H1 (cell line): ENCODE data around the gene IFTAP. TPM values are rescaled to one million over a fixed set of nuclear protein-coding genes. Genes with fewer than 3 reads are reported as not detected.

ENCODE experiments used
- CTCF ChIA-PET: fragments of 300-600 bp; sonication (Branson Sonifier 250); formaldehyde crosslinking; loops from one replicate; lab custom pipeline; 2021; ENCODE audit not compliant: partially characterized antibody; lab: Charles Lee
- POLR2A ChIA-PET: fragments of 300-600 bp; sonication (Branson Sonifier 250); formaldehyde crosslinking; loops from one replicate; lab custom pipeline; 2021; ENCODE audit warnings: inconsistent platforms; ENCODE audit not compliant: partially characterized antibody; lab: Charles Lee
- DNase-seq, 2 experiments: peaks; one replicate each; pipeline versions ENCODE4 v3.0.0 to v3.0.0-alpha.2; 2010 to 2022; ENCODE audit warnings: low spot score in 2 of 2, low read depth in 1 of 2, mixed read lengths in 1 of 2
- FAIRE-seq: peaks from 2 replicates; lab custom pipeline; 2011; peaks lifted over from hg19 to GRCh38; lab: Jason Lieb, UNC
- H2AFZ ChIP-seq: 2 replicates; pipeline ENCODE4 v1.8.1; 2012; ENCODE audit warnings: low read length, inconsistent platforms
- H2AK5ac ChIP-seq: 2 replicates; pipeline ENCODE4 v1.6.1; 2013; ENCODE audit warnings: low read depth, low read length
- H2BK120ac ChIP-seq: replicated peaks from 2 replicates; pipeline ENCODE3; 2013; ENCODE audit warnings: low read depth, low read length, inconsistent platforms
- H2BK12ac ChIP-seq: 2 replicates; pipeline ENCODE4 v1.6.1; 2013; ENCODE audit warnings: low read depth, low read length
- H2BK15ac ChIP-seq: 2 replicates; pipeline ENCODE4 v1.6.1; 2013; ENCODE audit warnings: low read length
- H2BK20ac ChIP-seq: 2 replicates; pipeline ENCODE4 v1.6.1; 2013; ENCODE audit warnings: low read length
- H2BK5ac ChIP-seq: 2 replicates; pipeline ENCODE4 v1.6.1; 2013; ENCODE audit warnings: low read depth, low read length
- H3K14ac ChIP-seq: 2 replicates; pipeline ENCODE4 v1.6.1; 2013; ENCODE audit warnings: inconsistent platforms; ENCODE audit not compliant: insufficient read length
- H3K18ac ChIP-seq: 2 replicates; pipeline ENCODE4 v1.6.1; 2013; ENCODE audit warnings: low read length; ENCODE audit errors: extremely low read depth
- H3K23ac ChIP-seq: 2 replicates; pipeline ENCODE4 v1.6.1; 2013; ENCODE audit warnings: inconsistent platforms; ENCODE audit not compliant: insufficient read length
- H3K23me2 ChIP-seq: 2 replicates; pipeline ENCODE4 v1.6.1; 2013; ENCODE audit warnings: low read depth, low read length
- H3K27ac ChIP-seq: 2 replicates; pipeline ENCODE4 v1.6.1; 2011; ENCODE audit warnings: low read depth, low read length, inconsistent platforms
- H3K27me3 ChIP-seq, 4 experiments: replicated peaks in 1 of 4; 1 replicate in 1 of 4; 2 replicates in 3 of 4; pipeline versions ENCODE4 v1.6.1 to v1.8.1; 2011 to 2013; ENCODE audit warnings: low read length in 3 of 4, mild to moderate bottlenecking in 3 of 4, inconsistent platforms in 2 of 4, mixed read lengths in 2 of 4, moderate library complexity in 1 of 4; ENCODE audit not compliant: control insufficient read depth in 3 of 4, insufficient read depth in 3 of 4; ENCODE audit errors: extremely low read depth in 1 of 4
- H3K36me3 ChIP-seq, 4 experiments: 2 replicates each; pipeline versions ENCODE4 v1.6.1 to v1.8.1; 2011 to 2013; ENCODE audit warnings: mild to moderate bottlenecking in 4 of 4, low read length in 3 of 4, moderate library complexity in 2 of 4, control low read depth in 1 of 4, inconsistent platforms in 1 of 4; ENCODE audit not compliant: insufficient read depth in 4 of 4, control insufficient read depth in 2 of 4
- H3K4ac ChIP-seq: replicated peaks from 2 replicates; pipeline ENCODE3; 2013; ENCODE audit warnings: low read length, low read depth, mixed read lengths, inconsistent platforms; ENCODE audit not compliant: insufficient read length
- H3K4me1 ChIP-seq, 4 experiments: replicated peaks in 1 of 4; 1 replicate in 1 of 4; 2 replicates in 3 of 4; pipeline versions ENCODE4 v1.6.1 to v1.8.1; 2011 to 2013; ENCODE audit warnings: low read length in 3 of 4, inconsistent platforms in 2 of 4, mixed read lengths in 1 of 4; ENCODE audit not compliant: insufficient read depth in 4 of 4, control insufficient read depth in 3 of 4
- H3K4me2 ChIP-seq, 2 experiments: 2 replicates each; pipeline versions ENCODE4 v1.6.1 to v1.8.1; 2011 to 2013; ENCODE audit warnings: low read depth in 2 of 2, low read length in 2 of 2, control low read depth in 1 of 2, inconsistent platforms in 1 of 2, mild to moderate bottlenecking in 1 of 2; ENCODE audit not compliant: insufficient read depth in 1 of 2
- H3K4me3 ChIP-seq, 4 experiments: fragments of 200-600, 300-600 bp in 1 of 4; sonication (generic), shearing (Covaris generic), sonication (Bioruptor Twin) in 1 of 4; 2 replicates each; pipeline versions ENCODE4 v1.5.1 to v1.8.1; 2011 to 2016; ENCODE audit warnings: low read length in 4 of 4, low read depth in 3 of 4, control low read depth in 2 of 4, inconsistent platforms in 2 of 4, mild to moderate bottlenecking in 2 of 4, mixed read lengths in 1 of 4, moderate library complexity in 1 of 4; ENCODE audit not compliant: insufficient read depth in 2 of 4; ENCODE audit errors: extremely low read depth in 1 of 4
- H3K56ac ChIP-seq: replicated peaks from 2 replicates; pipeline ENCODE3; 2013; ENCODE audit warnings: low read depth, mild to moderate bottlenecking, mixed read lengths, low read length, inconsistent platforms; ENCODE audit not compliant: insufficient read length
- H3K79me1 ChIP-seq: 2 replicates; pipeline ENCODE4 v1.6.1; 2013; ENCODE audit warnings: low read depth, low read length, control low read depth
- H3K79me2 ChIP-seq, 2 experiments: 2 replicates each; pipeline versions ENCODE4 v1.6.1 to v1.8.1; 2012 to 2013; ENCODE audit warnings: low read length in 2 of 2, mild to moderate bottlenecking in 2 of 2, inconsistent platforms in 1 of 2; ENCODE audit not compliant: insufficient read depth in 2 of 2, control insufficient read depth in 1 of 2
- H3K9ac ChIP-seq, 4 experiments: replicated peaks in 1 of 4; 1 replicate in 1 of 4; 2 replicates in 3 of 4; pipeline versions ENCODE4 v1.6.1 to v1.8.1; 2011 to 2013; ENCODE audit warnings: low read depth in 3 of 4, low read length in 3 of 4, control low read depth in 2 of 4, mild to moderate bottlenecking in 2 of 4, moderate library complexity in 2 of 4, inconsistent platforms in 1 of 4; ENCODE audit errors: extremely low read depth in 1 of 4
- H3K9me3 ChIP-seq, 2 experiments: 2 replicates each; pipeline versions ENCODE4 v1.6.1 to v1.8.1; 2012 to 2013; ENCODE audit warnings: mild to moderate bottlenecking in 2 of 2, moderate library complexity in 2 of 2, control low read depth in 1 of 2, inconsistent platforms in 1 of 2, low read depth in 1 of 2, low read length in 1 of 2, mixed read lengths in 1 of 2; ENCODE audit not compliant: insufficient read depth in 2 of 2
- H4K20me1 ChIP-seq, 2 experiments: replicated peaks in 1 of 2; 2 replicates each; pipeline versions ENCODE3 to v1.8.1; 2011 to 2013; ENCODE audit warnings: inconsistent platforms in 2 of 2, low read length in 2 of 2, mild to moderate bottlenecking in 1 of 2; ENCODE audit not compliant: insufficient read depth in 2 of 2, control insufficient read depth in 1 of 2
- H4K5ac ChIP-seq: 2 replicates; pipeline ENCODE4 v1.6.1; 2013; ENCODE audit warnings: low read length, low read depth, mixed read lengths, inconsistent platforms; ENCODE audit not compliant: insufficient read length
- H4K8ac ChIP-seq: 2 replicates; pipeline ENCODE4 v1.8.0; 2013; ENCODE audit warnings: mild to moderate bottlenecking, moderate library complexity, low read length, inconsistent platforms; ENCODE audit not compliant: insufficient read depth; ENCODE audit errors: extremely low read depth
- H4K91ac ChIP-seq: replicated peaks from 2 replicates; pipeline ENCODE3; 2013; ENCODE audit warnings: low read length, mixed read lengths, inconsistent platforms; ENCODE audit not compliant: insufficient read length
- JUN ChIP-seq: IDR thresholded peaks from 2 replicates; pipeline ENCODE4 v1.6.1; 2011; ENCODE audit warnings: low read depth, mild to moderate bottlenecking, improper control_type of control experiment, low read length
- KDM4A ChIP-seq: IDR thresholded peaks from one replicate; pipeline ENCODE4 v1.7.1; 2012; ENCODE audit warnings: low read depth, mild to moderate bottlenecking, moderate library complexity, low read length, inconsistent platforms; ENCODE audit not compliant: severe bottlenecking
- PHF8 ChIP-seq: fragments of 200-600 bp; sonication (generic); conservative IDR thresholded peaks from 2 replicates; pipeline ENCODE4 v1.7.1; 2012; ENCODE audit warnings: low read depth, mild to moderate bottlenecking, inconsistent platforms, low read length, moderate library complexity
- POLR2AphosphoS5 ChIP-seq: IDR thresholded peaks from 2 replicates; pipeline ENCODE4 v1.6.1; 2011; ENCODE audit warnings: low read depth, low read length
- RAD21 ChIP-seq, 2 experiments: IDR thresholded peaks in 1 of 2; conservative IDR thresholded peaks in 1 of 2; 2 replicates each; pipeline ENCODE4 v1.6.1; 2011; ENCODE audit warnings: low read depth in 2 of 2, low read length in 2 of 2, improper control_type of control experiment in 1 of 2, inconsistent platforms in 1 of 2, mild to moderate bottlenecking in 1 of 2, moderate library complexity in 1 of 2
- RXRA ChIP-seq: IDR thresholded peaks from 2 replicates; pipeline ENCODE4 v1.6.1; 2011; ENCODE audit warnings: low read depth, mild to moderate bottlenecking, low read length, moderate library complexity; ENCODE audit not compliant: insufficient read depth
- SAP30 ChIP-seq: fragments of 300-600 bp; sonication (generic); IDR thresholded peaks from 2 replicates; pipeline ENCODE4 v1.7.1; 2012; ENCODE audit warnings: low read length, moderate library complexity, mild to moderate bottlenecking, inconsistent platforms; ENCODE audit not compliant: insufficient read depth, insufficient replicate concordance
- SP2 ChIP-seq: IDR thresholded peaks from 2 replicates; pipeline ENCODE4 v1.6.1; 2012; ENCODE audit warnings: mild to moderate bottlenecking, low read length, inconsistent platforms
- SP4 ChIP-seq: IDR thresholded peaks from 2 replicates; pipeline ENCODE4 v1.6.1; 2012; ENCODE audit warnings: low read length, inconsistent platforms
- TAF7 ChIP-seq: optimal IDR thresholded peaks from 2 replicates; pipeline ENCODE3; 2011; ENCODE audit warnings: low read depth, mild to moderate bottlenecking, inconsistent platforms, low read length, moderate library complexity, borderline replicate concordance
- TBP ChIP-seq: IDR thresholded peaks from 2 replicates; pipeline ENCODE4 v1.6.1; 2011; ENCODE audit warnings: low read depth, low read length, improper control_type of control experiment
- WGBS, 2 experiments: shearing (Covaris generic) in 1 of 2; methylation state at CpG; one replicate each; pipeline versions ENCODE4 v1.1.6 to v1.1.7; 2013 to 2015; ENCODE audit warnings: low lambda C conversion rate in 2 of 2, mixed read lengths in 2 of 2, inconsistent platforms in 1 of 2, low coverage in 1 of 2, missing lambda C conversion rate in 1 of 2; ENCODE audit not compliant: insufficient replicate concordance in 2 of 2, insufficient coverage in 1 of 2, insufficient read length in 1 of 2; ENCODE audit errors: extremely low coverage in 1 of 2, missing lambda C conversion rate in 1 of 2; 5-methylcytosine and 5-hydroxymethylcytosine counted together
- polyA plus RNA-seq, 7 experiments: library from polyadenylated mRNA; depleted of rRNA in 3 of 7; stranded (reverse) in 5 of 7; unstranded in 2 of 7; fragments of >200 nt in 5 of 7; fragments of 200-250 nt in 2 of 7; gene quantifications; 1 replicate in 5 of 7; 2 replicates in 1 of 7; 4 replicates in 1 of 7; pipeline versions ENCODE4 v1.2.1 to v1.2.3, GENCODE V29; 2011 to 2013; ENCODE audit warnings: missing spikeins in 2 of 7, mixed read lengths in 2 of 7
- total RNA-seq: library from RNA; stranded (reverse); fragmentation: NEBNext Ultra II Directional; extraction: Animal tissue kit (Norgen Biotek cat#: 25700); gene quantifications from 2 replicates; pipeline ENCODE4 v1.2.1, GENCODE V29; 2021
- TF ChIP-seq, protein P1 (sequence below): IDR thresholded peaks from 2 replicates; pipeline ENCODE4 v1.6.1; 2011; ENCODE audit warnings: low read depth, mild to moderate bottlenecking, low read length; ENCODE audit not compliant: insufficient read depth

The IFTAP gene
- total and polyA plus RNA-seq, 2 of the 8 experiments (the other 6 are each of a cell fraction or from before 2014, with no cell fraction given): 21.2 to 23.9 TPM

DNA sequence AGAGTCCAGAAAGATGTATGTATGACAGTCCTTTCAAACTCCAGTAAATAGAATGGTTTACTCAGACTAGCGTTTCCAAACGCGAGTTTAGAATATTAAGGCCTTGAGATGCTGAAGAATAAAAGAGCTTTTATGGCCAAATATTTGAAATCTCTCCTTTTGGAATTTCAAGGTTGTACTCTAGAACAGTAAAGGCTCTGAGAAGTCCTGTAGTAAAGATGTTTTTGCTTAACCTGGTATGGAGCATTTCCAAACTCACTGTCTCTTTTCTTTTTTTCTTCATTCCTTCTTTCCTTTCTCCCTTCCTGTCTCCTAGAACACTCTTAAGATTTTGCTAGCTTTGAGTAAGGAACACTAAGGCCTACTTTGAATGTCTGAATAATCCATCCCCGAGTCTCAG is 95.1 kb downstream of the IFTAP start:
- no peak overlapping the region for H3K4ac ChIP-seq
- no peaks in the 10 kb centered on the region for H3K4me1 ChIP-seq
- H3K36me3 ChIP-seq: no peaks in the 10 kb centered on the region
- H2AK5ac ChIP-seq: no peak overlapping the region
- H2BK120ac ChIP-seq: no peak overlapping the region
- H4K20me1 ChIP-seq: no peaks in the 10 kb centered on the region
- DNase-seq (no peak), FAIRE-seq (no peak)
- no peak overlapping the region for H3K18ac ChIP-seq
- no peak overlapping the region for H3K56ac ChIP-seq
- no peak overlapping the region for H4K8ac ChIP-seq
- H3K4me2 ChIP-seq: no peak overlapping the region
- ChIA-PET POLR2A (no interaction called here), CTCF (interaction anchor here (0.7 to 8.9 kb wide), 8 partner anchors 12 to 125 kb away, joined by 3 to 81 read pairs (median 4); no protein-coding TSS in a partner anchor)
- no peak overlapping the region for H3K23ac ChIP-seq
- no peaks in the 10 kb centered on the region; a peak in 1 of 7 replicates for H3K27me3 ChIP-seq
- H2BK20ac ChIP-seq: no peak overlapping the region
- H4K5ac ChIP-seq: no peak overlapping the region
- no peak overlapping the region for H3K4me3 ChIP-seq
- no peaks in the 10 kb centered on the region for H3K9me3 ChIP-seq
- no peak overlapping the region for H2BK12ac ChIP-seq
- H2BK15ac ChIP-seq: no peak overlapping the region
- no peak overlapping the region for H3K27ac ChIP-seq
- H2AFZ ChIP-seq: no peak overlapping the region
- no peak overlapping the region for H4K91ac ChIP-seq
- no peaks in the 10 kb centered on the region for H3K23me2 ChIP-seq
- no peak overlapping the region for H3K9ac ChIP-seq
- no peaks in the 10 kb centered on the region for H3K79me1 ChIP-seq
- H3K14ac ChIP-seq: no peak overlapping the region
- no peaks in the 10 kb centered on the region for H3K79me2 ChIP-seq
- 89% methylated on average over 4 of the region's 4 CpGs; no CpG with 5 or more reads in 1 of the 2 experiments for WGBS, 2 experiments
- H2BK5ac ChIP-seq: no peak overlapping the region
- TF ChIP-seq SP2: no peak
- TF ChIP-seq KDM4A: no peak
- TF ChIP-seq RXRA: no peak
- TF ChIP-seq JUN: no peak
- no peak for TF ChIP-seq TAF7
- TF ChIP-seq, protein P1, sequence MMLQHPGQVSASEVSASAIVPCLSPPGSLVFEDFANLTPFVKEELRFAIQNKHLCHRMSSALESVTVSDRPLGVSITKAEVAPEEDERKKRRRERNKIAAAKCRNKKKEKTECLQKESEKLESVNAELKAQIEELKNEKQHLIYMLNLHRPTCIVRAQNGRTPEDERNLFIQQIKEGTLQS: no peak
- TF ChIP-seq SAP30: no peak
- TF ChIP-seq SP4: no peak
- no peak for TF ChIP-seq PHF8
- TF ChIP-seq TBP: no peak
- TF ChIP-seq RAD21 (IDR thresholded peaks at IDR 0.05 in 1 of 2, conservative IDR thresholded peaks at IDR 0.05 in 1 of 2; ENCODE audit: low read depth in 2 of 2, low read length in 2 of 2): no peak
- TF ChIP-seq POLR2AphosphoS5: no peak
